GM23338 (cell line): ENCODE measurements around the gene DNAJC16. TPM values are rescaled to one million over a fixed set of nuclear protein-coding genes. Genes with fewer than 3 reads are reported as not detected.

Experiments used
- ATAC-seq: fragments of 200-7000 bp; cut with Tn5 transposase; 3 replicates; pipeline ENCODE4 v1.9.1; 2020
- DNase-seq: peaks from one replicate; pipeline ENCODE4 v3.0.0-alpha.2; 2015; ENCODE audit warnings: low spot score
- H2AFZ ChIP-seq: fragments of 200-600 bp; sonication (generic); 2 replicates; pipeline ENCODE4 v1.8.0; 2016; ENCODE audit warnings: antibody characterized with exemption, mild to moderate bottlenecking, moderate library complexity
- H3F3A ChIP-seq: fragments of 200-600 bp; sonication (generic); replicated peaks from 2 replicates; pipeline ENCODE4 v1.8.0; 2017; ENCODE audit warnings: antibody characterized with exemption, mixed run types, low read depth
- H3K27ac ChIP-seq: fragments of 200-600 bp; sonication (generic); 2 replicates; pipeline ENCODE4 v1.6.1; 2016; ENCODE audit warnings: low read depth
- H3K27me3 ChIP-seq: fragments of 200-600 bp; sonication (generic); 2 replicates; pipeline ENCODE4 v1.8.0; 2016; ENCODE audit warnings: mild to moderate bottlenecking, mixed run types, moderate library complexity; ENCODE audit not compliant: insufficient read depth
- H3K36me3 ChIP-seq: fragments of 200-600 bp; sonication (generic); 2 replicates; pipeline ENCODE4 v1.8.0; 2016; ENCODE audit warnings: mild to moderate bottlenecking; ENCODE audit not compliant: insufficient read depth
- H3K4me1 ChIP-seq: fragments of 200-600 bp; sonication (generic); 2 replicates; pipeline ENCODE4 v1.8.0; 2016; ENCODE audit warnings: mild to moderate bottlenecking, moderate library complexity; ENCODE audit not compliant: insufficient read depth
- H3K4me2 ChIP-seq: fragments of 200-600 bp; sonication (generic); 2 replicates; pipeline ENCODE4 v1.7.1; 2017; ENCODE audit warnings: mixed run types
- H3K4me3 ChIP-seq: fragments of 200-600 bp; sonication (generic); 2 replicates; pipeline ENCODE4 v1.6.1; 2016; ENCODE audit warnings: mixed run types
- H3K79me2 ChIP-seq: fragments of 200-600 bp; sonication (generic); replicated peaks from 2 replicates; pipeline ENCODE4 v1.8.0; 2017; ENCODE audit warnings: mild to moderate bottlenecking; ENCODE audit not compliant: insufficient read depth
- H3K9me2 ChIP-seq: fragments of 200-600 bp; sonication (generic); 2 replicates; pipeline ENCODE4 v1.8.0; 2017; ENCODE audit not compliant: insufficient read depth
- H4K20me1 ChIP-seq: fragments of 200-600 bp; sonication (generic); replicated peaks from 2 replicates; pipeline ENCODE4 v1.8.0; 2017; ENCODE audit warnings: mild to moderate bottlenecking; ENCODE audit not compliant: insufficient read depth
- H3K27ac Mint-ChIP-seq: 2 replicates; pipeline ENCODE4 v1.8.0; 2020; ENCODE audit warnings: inconsistent platforms, mild to moderate bottlenecking, moderate library complexity, mixed read lengths
- H3K27me3 Mint-ChIP-seq: 3 replicates; pipeline ENCODE4 v1.8.0; 2022; ENCODE audit warnings: low read depth, mild to moderate bottlenecking, moderate library complexity, mixed read lengths, inconsistent platforms; ENCODE audit not compliant: insufficient read depth, poor library complexity
- H3K36me3 Mint-ChIP-seq: 3 replicates; pipeline ENCODE4 v1.8.0; 2021; ENCODE audit warnings: low read depth, mild to moderate bottlenecking, inconsistent platforms, moderate library complexity, mixed read lengths
- H3K4me1 Mint-ChIP-seq: 3 replicates; pipeline ENCODE4 v1.8.0; 2020; ENCODE audit warnings: mild to moderate bottlenecking, inconsistent platforms, mixed read lengths
- H3K4me3 Mint-ChIP-seq: 3 replicates; pipeline ENCODE4 v1.8.0; 2021; ENCODE audit warnings: moderate library complexity, mild to moderate bottlenecking, inconsistent platforms, mixed read lengths
- H3K9me3 Mint-ChIP-seq: 3 replicates; pipeline ENCODE4 v1.8.0; 2020; ENCODE audit warnings: moderate library complexity, mild to moderate bottlenecking, inconsistent platforms, mixed read lengths
- CREB1 ChIP-seq: fragments of 250-450 bp; sonication (Bioruptor Pico); IDR thresholded peaks from 2 replicates; pipeline ENCODE4 v1.5.0; 2020; ENCODE audit warnings: low read depth, mild to moderate bottlenecking, moderate library complexity
- EZH2phosphoT487 ChIP-seq: fragments of 200-600 bp; sonication (generic); IDR thresholded peaks from one replicate; pipeline ENCODE4 v1.8.1; 2018; ENCODE audit warnings: antibody characterized with exemption; ENCODE audit not compliant: unreplicated experiment
- JUNB ChIP-seq: IDR thresholded peaks from one replicate; pipeline ENCODE4 v1.6.1; 2016; ENCODE audit warnings: antibody characterized with exemption; ENCODE audit not compliant: unreplicated experiment
- NANOG ChIP-seq: IDR thresholded peaks from 2 replicates; pipeline ENCODE4 v1.6.1; 2016; ENCODE audit warnings: antibody characterized with exemption, borderline replicate concordance
- STAT1 ChIP-seq: IDR thresholded peaks from one replicate; pipeline ENCODE4 v1.6.1; 2016; ENCODE audit warnings: antibody characterized with exemption; ENCODE audit not compliant: unreplicated experiment
- ZNF114 ChIP-seq: fragments of 250-450 bp; sonication (Bioruptor Pico); IDR thresholded peaks from 2 replicates; pipeline ENCODE4 v1.5.0; 2020; ENCODE audit warnings: mild to moderate bottlenecking, moderate library complexity
- ZNF331 ChIP-seq: fragments of 250-450 bp; sonication (Bioruptor Pico); IDR thresholded peaks from 2 replicates; pipeline ENCODE4 v1.5.0; 2020; ENCODE audit warnings: low read depth, mild to moderate bottlenecking, moderate library complexity
- polyA plus RNA-seq: library from polyadenylated mRNA; unstranded; fragments of >200 nt; fragmentation: Nextera tagmentation; extraction: Ambion mirVana; gene quantifications from 2 replicates; pipeline ENCODE4 v1.2.1, GENCODE V29; 2016
- total RNA-seq: library from RNA; depleted of rRNA; stranded (reverse); fragments of >200 nt; shearing (Covaris generic); gene quantifications from 2 replicates; pipeline ENCODE4 v1.2.3, GENCODE V29; 2014
- TF ChIP-seq, protein P1 (sequence below): fragments of 250-450 bp; sonication (Bioruptor Pico); IDR thresholded peaks from 2 replicates; pipeline ENCODE4 v1.5.0; 2020; ENCODE audit warnings: mild to moderate bottlenecking, moderate library complexity
- TF ChIP-seq, protein P2 (sequence below): IDR thresholded peaks from 2 replicates; pipeline ENCODE4 v1.6.1; 2016; ENCODE audit warnings: antibody characterized with exemption
- TF ChIP-seq, protein P3 (sequence below), 2 experiments: fragments of 200-600 bp in 1 of 2; sonication (generic) in 1 of 2; conservative IDR thresholded peaks; 2 replicates each; pipeline versions ENCODE4 v1.5.1 to v1.6.1; 2016 to 2017; ENCODE audit warnings: antibody characterized with exemption in 2 of 2, low read depth in 2 of 2, mild to moderate bottlenecking in 2 of 2, moderate library complexity in 1 of 2

Gene DNAJC16
- total and polyA plus RNA-seq, 2 experiments from 2014 or later, result 6.3 to 18.0 TPM

DNA sequence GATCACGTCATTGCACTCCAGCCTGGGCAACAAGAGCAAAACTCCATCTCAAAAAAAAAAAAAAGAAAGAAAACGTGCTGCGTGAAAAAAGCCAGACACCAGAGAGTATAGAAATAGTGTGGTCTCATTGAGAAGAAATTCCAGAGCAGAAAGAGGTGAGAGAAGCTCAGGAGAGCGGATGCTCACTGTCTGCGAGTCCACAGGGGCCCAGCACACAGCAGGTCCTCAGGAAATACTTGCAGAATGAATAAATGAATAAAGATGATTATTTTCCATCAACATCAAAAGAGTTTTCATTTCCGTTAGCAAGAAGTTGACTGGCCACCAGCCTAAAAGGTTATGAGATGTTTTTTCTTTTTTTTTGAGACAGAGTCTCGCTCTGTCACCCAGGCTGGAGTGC is 17.1 kb upstream of the DNAJC16 start (continued):
- TF ChIP-seq, protein P1, sequence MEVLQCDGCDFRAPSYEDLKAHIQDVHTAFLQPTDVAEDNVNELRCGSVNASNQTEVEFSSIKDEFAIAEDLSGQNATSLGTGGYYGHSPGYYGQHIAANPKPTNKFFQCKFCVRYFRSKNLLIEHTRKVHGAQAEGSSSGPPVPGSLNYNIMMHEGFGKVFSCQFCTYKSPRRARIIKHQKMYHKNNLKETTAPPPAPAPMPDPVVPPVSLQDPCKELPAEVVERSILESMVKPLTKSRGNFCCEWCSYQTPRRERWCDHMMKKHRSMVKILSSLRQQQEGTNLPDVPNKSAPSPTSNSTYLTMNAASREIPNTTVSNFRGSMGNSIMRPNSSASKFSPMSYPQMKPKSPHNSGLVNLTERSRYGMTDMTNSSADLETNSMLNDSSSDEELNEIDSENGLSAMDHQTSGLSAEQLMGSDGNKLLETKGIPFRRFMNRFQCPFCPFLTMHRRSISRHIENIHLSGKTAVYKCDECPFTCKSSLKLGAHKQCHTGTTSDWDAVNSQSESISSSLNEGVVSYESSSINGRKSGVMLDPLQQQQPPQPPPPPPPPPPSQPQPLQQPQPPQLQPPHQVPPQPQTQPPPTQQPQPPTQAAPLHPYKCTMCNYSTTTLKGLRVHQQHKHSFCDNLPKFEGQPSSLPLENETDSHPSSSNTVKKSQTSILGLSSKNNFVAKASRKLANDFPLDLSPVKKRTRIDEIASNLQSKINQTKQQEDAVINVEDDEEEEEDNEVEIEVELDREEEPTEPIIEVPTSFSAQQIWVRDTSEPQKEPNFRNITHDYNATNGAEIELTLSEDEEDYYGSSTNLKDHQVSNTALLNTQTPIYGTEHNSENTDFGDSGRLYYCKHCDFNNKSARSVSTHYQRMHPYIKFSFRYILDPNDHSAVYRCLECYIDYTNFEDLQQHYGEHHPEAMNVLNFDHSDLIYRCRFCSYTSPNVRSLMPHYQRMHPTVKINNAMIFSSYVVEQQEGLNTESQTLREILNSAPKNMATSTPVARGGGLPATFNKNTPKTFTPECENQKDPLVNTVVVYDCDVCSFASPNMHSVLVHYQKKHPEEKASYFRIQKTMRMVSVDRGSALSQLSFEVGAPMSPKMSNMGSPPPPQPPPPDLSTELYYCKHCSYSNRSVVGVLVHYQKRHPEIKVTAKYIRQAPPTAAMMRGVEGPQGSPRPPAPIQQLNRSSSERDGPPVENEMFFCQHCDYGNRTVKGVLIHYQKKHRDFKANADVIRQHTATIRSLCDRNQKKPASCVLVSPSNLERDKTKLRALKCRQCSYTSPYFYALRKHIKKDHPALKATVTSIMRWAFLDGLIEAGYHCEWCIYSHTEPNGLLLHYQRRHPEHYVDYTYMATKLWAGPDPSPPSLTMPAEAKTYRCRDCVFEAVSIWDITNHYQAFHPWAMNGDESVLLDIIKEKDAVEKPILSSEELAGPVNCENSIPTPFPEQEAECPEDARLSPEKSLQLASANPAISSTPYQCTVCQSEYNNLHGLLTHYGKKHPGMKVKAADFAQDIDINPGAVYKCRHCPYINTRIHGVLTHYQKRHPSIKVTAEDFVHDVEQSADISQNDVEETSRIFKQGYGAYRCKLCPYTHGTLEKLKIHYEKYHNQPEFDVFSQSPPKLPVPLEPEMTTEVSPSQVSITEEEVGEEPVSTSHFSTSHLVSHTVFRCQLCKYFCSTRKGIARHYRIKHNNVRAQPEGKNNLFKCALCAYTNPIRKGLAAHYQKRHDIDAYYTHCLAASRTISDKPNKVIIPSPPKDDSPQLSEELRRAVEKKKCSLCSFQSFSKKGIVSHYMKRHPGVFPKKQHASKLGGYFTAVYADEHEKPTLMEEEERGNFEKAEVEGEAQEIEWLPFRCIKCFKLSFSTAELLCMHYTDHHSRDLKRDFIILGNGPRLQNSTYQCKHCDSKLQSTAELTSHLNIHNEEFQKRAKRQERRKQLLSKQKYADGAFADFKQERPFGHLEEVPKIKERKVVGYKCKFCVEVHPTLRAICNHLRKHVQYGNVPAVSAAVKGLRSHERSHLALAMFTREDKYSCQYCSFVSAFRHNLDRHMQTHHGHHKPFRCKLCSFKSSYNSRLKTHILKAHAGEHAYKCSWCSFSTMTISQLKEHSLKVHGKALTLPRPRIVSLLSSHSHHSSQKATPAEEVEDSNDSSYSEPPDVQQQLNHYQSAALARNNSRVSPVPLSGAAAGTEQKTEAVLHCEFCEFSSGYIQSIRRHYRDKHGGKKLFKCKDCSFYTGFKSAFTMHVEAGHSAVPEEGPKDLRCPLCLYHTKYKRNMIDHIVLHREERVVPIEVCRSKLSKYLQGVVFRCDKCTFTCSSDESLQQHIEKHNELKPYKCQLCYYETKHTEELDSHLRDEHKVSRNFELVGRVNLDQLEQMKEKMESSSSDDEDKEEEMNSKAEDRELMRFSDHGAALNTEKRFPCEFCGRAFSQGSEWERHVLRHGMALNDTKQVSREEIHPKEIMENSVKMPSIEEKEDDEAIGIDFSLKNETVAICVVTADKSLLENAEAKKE (CRISPR knock-in tag), result no peak
- TF ChIP-seq ZNF114 (CRISPR knock-in tag), result no peak

DNA sequence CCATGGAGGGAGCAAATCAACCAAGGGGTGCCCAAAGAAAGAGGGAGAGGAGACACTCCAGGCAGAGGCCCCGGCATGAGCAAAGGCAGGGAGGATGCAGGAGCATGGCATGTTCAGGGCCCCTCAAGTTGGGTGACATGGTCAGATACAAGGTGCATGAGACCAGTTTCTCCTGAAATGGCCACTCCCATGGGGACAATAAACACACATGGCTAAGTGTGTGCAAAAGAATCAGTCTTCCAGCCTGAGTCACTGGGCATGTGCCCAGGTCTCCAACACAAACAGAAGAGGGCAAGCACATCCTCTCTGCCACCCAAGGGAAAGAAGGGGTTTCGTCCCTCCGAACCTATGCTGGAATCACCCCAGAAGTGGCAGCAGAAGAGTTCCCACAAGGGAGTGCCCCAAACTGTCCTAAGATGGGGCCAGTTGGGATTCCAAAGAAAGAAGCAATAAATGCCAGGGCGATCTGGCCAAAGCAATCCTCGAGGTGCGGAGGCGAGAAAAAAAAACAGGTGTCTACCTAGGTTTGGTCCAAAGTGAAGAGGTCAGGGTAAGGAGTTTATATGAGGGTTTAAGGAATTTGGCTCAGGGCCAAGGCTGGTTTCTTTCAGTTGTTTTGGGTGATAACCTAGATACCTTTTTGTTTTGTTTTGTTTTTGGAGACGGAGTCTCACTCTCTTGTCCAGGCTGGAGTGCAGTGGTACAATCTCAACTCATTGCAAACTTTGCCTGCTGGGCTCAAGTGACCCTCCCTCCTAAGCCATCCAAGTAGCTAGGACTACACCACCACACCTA is 15.8 kb upstream of the DNAJC16 start:
- no peak for TF ChIP-seq STAT1
- TF ChIP-seq NANOG, result no peak
- no peak for TF ChIP-seq CREB1 (CRISPR knock-in tag)
- TF ChIP-seq ZNF331 (CRISPR knock-in tag), result no peak
- TF ChIP-seq, protein P2, sequence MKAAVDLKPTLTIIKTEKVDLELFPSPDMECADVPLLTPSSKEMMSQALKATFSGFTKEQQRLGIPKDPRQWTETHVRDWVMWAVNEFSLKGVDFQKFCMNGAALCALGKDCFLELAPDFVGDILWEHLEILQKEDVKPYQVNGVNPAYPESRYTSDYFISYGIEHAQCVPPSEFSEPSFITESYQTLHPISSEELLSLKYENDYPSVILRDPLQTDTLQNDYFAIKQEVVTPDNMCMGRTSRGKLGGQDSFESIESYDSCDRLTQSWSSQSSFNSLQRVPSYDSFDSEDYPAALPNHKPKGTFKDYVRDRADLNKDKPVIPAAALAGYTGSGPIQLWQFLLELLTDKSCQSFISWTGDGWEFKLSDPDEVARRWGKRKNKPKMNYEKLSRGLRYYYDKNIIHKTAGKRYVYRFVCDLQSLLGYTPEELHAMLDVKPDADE, result no peak
- TF ChIP-seq, protein P3, sequence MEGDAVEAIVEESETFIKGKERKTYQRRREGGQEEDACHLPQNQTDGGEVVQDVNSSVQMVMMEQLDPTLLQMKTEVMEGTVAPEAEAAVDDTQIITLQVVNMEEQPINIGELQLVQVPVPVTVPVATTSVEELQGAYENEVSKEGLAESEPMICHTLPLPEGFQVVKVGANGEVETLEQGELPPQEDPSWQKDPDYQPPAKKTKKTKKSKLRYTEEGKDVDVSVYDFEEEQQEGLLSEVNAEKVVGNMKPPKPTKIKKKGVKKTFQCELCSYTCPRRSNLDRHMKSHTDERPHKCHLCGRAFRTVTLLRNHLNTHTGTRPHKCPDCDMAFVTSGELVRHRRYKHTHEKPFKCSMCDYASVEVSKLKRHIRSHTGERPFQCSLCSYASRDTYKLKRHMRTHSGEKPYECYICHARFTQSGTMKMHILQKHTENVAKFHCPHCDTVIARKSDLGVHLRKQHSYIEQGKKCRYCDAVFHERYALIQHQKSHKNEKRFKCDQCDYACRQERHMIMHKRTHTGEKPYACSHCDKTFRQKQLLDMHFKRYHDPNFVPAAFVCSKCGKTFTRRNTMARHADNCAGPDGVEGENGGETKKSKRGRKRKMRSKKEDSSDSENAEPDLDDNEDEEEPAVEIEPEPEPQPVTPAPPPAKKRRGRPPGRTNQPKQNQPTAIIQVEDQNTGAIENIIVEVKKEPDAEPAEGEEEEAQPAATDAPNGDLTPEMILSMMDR (conservative IDR thresholded peaks at IDR 0.05; ENCODE audit: low read depth in 2 of 2), result no peak
- no peak for TF ChIP-seq JUNB
- no peak for TF ChIP-seq EZH2phosphoT487
- no peaks in the 10 kb centered on the region for H3K9me3 Mint-ChIP-seq
- H3K4me1 ChIP-seq, result peaks cover 34% of the 10 kb centered on the region
- peaks cover 12% of the 10 kb centered on the region for H3K27me3 Mint-ChIP-seq
- peaks cover 15% of the 10 kb centered on the region for H3K36me3 Mint-ChIP-seq
- H3K79me2 ChIP-seq, result peaks cover 4% of the 10 kb centered on the region; the same call in 1 of the 2 replicates
- H4K20me1 ChIP-seq, result no peaks in the 10 kb centered on the region; the same call in 1 of the 2 replicates
- H3K4me2 ChIP-seq, result peak overlapping the region; percentile 32; the same call in 1 of the 2 replicates
- H2AFZ ChIP-seq, result no peak overlapping the region
- H3K9me2 ChIP-seq, result no peaks in the 10 kb centered on the region
- no peak for ATAC-seq
- H3K27ac ChIP-seq, result peak overlapping the region; percentile 19; the same call in 1 of the 2 replicates
- H3K4me3 Mint-ChIP-seq, result peak overlapping the region; percentile 9; the same call in 1 of the 3 replicates
- H3K4me3 ChIP-seq, result no peak overlapping the region
- H3F3A ChIP-seq, result peaks cover 20% of the 10 kb centered on the region; the same call in 1 of the 2 replicates
- H3K27me3 ChIP-seq, result no peaks in the 10 kb centered on the region
- H3K36me3 ChIP-seq, result no peaks in the 10 kb centered on the region
- DNase-seq, result no peak
- H3K27ac Mint-ChIP-seq, result peak overlapping the region; percentile 98
- peaks cover 46% of the 10 kb centered on the region for H3K4me1 Mint-ChIP-seq
